HG02973 (cell line): ENCODE data around the gene SHC3.

ENCODE experiments used
- ATAC-seq: cut with Tn5 transposase; IDR thresholded peaks from one replicate; pipeline ENCODE4 v1.9.1; 2021; ENCODE audit warnings: moderate library complexity; ENCODE audit not compliant: unreplicated experiment

Gene SHC3

DNA sequence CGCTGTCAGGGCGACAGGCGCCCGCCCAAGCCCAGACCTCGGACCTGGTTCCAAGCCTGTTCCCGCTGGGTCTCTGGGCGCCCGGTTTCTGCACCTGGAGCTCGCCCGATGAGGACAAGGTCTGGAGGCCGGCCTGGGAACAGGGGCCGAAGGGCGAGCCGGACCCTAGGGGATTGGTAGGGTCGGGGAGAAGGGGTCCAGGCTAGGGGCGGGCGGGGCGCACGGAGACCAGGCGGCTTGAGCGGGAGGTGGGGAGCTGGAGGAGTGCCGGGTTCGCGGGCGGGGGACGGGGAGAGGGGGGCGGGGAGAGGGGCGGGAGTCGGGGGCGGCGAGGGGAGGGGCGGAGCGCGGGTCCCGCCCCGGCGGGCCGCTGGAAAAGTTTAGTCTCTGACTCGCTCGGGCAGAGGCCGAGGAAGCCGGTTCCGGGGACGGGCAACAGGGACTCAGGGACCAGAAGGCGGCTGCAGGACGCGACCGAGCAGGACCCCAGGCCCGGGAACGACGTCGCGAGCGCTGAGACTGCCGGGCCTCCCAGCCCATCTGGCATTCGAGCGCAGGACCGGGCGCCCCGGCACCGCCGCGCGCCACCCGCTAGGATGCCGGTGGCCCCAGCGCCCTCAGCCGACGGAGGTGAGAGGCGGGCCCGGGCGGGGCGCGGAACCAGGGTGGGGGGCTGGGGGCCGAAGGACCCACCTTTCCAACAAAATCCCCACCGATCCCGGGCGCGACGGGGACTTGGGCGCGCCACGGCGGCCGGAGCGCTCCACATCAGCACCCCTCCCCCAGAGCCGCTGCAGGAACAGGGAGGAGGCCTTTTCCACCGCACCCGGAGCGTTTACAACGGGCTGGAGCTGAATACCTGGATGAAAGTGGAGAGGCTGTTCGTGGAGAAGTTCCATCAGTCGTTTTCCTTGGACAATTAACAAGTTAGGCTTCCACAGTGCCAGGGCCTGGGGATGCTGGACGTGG, 187.3 kb downstream of the SHC3 start, which contains the start of gene S1PR3:
Gene S1PR3, plus strand, starts transcription at position 403 of the 969 bp plus-strand sequence. CDS start 9,733 bp downstream, outside the sequence.
- no peak for ATAC-seq

DNA sequence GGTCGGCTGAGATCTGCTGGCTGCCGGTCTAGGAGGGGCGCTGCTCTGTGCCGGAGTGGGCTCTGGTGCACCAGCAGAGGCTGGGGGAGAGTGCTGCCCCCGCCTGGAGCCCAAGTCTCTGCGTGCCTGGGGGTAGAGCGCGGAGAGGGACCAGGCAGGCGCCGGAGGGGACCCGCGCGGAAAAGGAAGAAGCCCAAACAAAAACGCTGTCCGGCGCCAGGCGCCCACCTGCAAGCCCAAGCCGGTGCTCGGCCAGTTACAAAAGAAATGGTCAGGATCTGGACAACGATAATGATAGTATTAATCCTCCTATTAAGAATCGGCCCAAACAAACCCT, 187.9 kb downstream of the SHC3 start:
- ATAC-seq = no peak

DNA sequence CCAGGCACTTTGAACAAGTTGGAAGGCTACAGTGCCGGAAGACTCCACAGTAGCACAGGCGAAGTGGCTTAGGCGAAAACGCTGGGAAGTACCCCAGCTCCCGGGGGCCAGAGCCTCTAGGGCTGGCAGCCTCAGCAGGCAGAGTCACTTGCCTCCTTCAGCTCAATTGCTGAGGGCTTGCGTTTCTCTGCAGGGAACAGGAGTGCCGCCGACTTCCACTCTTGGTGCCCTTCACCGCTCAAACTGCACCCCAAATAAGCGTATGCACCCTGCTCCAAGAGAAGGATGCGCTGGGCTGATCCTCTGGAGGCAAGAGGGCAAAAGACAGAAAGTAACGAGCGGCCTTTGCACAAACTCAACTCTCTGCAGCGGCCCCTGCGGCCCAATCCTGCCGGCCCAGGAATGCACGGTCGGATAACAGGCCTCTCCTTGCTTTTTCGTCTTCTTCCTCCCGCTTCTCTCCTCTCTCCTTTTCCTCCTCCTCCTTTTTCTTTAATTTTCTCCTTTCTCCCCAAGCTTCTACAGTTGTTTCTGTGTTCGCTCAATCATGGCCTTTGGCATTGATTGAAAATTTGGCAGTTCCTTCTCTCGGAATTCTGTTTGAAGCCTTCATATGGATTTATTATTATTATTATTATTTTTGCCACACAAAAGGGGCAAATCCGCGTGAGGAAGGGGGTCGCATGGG, 188.4 kb downstream of the SHC3 start:
- no peak for ATAC-seq

DNA sequence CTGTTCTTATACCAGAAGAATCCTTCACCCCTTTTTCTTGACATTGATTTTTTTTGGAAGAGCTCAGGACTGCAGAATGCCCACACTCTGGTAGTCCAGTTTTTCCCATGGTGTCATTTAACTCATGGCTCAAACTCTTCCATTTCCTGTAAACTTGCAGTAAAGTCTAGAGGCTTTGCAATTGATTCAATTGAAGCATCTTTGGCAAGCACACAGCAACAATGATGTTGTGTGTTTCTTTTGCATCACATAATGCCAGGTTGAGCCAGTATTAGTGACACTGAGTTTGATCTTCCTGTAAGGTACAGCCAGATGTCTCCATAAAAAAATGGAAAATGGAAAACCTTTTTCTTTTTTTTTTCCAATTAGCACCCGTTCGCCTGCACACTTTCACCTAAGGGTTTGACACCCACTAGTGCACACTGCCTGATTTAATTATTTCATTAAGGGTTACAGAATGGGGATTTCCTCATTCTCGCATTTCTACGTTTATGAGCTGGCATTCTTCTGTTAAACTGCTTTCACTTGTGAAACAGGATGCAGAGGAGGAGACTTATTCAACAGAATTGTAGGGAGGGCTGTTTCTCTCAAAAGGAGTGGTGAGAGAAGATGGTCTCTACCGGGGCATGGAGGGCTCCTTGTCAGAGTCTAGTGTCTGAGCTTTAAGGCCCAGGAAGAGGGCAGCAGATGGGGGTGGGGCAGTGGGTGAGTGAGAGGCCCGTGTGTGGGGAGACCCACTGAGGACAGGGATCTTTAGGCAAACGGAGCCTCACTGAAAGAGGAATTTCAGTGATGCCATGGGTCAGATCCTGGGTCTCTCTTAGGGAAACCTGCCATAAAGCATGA, 189.6 kb downstream of the SHC3 start:
- ATAC-seq = no peak

DNA sequence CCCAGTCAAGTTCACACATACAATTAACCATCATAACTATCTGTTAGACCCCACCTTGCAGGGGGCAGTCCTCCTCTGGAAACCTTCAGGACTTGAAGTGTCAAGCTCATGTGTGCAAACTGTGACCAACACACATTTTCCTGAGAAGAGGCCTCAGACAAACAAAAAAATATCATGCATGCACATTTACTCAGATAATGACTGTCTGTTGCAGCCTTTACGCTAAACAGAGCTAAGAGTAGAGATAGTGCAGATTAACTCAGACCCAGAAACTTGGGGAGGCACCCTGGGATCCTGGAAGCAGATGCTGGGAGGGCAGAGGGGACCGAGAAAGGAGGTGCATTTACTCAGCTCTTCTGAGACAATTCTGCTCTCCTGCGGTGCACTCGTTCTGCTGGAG, 191.0 kb downstream of the SHC3 start:
- no peak for ATAC-seq

DNA sequence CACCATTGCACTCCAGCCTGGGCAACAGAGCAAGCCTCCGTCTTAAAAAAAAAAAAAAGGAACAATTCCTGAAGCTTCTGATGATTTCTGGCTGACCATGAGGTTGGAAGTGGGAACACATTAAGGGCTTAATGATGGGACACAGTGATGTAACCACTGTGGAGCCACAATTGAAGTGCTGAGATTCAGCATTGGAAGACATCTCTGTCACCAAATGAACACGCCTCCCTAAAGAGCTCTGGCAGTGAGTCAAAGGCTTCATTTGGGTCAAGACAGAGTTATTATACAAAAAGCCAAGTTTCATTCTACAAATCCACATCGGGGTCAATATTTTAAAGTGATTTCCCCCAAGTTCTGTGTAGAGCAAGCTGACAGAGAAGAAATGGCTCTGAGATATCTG, 191.8 kb downstream of the SHC3 start:
- no peak for ATAC-seq

DNA sequence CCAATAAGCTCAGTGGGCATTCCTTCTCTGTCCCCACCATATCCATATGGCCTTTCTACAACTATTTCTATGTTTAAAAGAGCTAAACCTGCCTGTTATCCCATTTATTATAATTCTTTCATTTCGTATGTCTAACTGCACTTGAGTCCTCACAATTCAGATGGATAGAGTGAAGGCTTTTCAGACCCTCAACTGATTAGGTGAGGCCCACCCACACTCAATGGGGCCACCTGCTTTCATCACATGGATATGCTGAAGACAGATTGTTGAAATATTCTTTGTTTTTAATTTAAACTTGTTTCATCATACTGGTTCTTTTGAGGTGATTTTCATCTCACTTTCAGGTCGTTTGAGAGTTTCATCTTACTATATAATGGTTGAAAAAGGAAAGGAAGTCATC, 193.0 kb downstream of the SHC3 start:
- no peak for ATAC-seq

DNA sequence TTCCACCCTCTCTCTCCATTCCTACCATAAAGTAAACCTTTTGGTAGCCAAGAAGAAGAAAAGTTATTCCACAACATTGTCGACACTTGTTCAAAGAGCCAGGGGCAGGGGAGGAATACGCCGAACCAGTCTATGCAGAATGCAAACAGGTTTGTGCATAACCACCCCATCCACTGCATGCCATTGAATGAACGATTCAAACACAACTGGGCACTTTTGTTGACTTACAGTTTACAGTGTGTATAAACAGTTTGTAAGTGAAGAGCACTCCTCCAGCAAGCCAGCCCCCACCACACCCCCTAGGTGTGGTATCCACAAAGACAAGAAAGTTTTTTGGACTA, 194.1 kb downstream of the SHC3 start:
- ATAC-seq = no peak

DNA sequence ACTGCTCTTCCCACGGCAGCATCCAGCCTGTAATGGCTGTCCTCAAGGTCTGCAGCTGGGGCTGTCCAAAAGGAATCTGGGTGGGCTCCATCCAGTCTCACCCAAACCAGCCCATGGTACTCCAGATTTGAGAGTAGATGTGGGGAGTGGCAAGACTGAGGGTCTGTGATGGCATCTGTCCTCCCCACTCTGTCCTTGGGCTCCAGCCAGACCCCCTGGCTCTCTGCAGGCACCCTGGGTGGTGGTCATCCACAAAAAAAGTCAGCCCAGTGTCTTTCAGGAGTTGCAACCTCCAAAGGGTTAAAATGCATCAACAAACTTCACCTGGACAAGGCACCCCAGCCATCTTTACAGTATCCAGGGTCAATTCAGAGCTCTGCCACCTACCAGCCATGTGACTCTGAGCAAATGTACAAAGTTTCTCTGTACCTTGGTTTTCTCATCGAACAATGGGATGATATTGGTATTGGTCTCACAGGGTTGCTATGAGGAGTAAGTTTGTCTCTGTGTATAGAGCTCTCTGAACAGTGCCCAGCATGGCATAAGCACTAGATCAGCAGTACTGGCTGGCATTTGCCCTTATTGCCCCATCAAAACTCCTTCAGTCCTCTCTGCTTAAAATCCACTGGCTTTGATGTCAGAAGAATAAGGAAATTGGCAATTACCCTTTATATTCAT, 194.6 kb downstream of the SHC3 start:
- no peak for ATAC-seq

DNA sequence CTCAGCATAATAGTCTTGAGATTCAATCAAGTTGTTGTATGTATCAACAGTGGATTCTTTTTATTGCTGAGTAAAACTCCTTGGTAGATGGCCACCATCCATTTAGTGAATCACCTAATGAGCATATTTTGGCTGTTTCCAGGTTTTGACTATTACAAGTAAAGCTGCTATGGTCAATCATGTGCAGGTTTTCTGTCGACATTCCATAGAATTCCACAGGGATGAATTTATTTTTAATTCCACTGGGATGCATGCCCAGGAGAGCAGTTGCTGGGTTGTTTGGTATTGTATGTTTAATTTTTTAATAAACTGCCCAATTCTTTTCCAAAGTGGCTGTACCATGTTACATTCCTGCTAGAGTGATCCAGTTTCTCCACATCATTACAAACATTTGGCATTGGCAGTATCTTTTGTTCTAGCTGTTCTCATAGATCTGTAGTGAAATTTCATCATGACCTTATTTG, 197.8 kb downstream of the SHC3 start:
- ATAC-seq = no peak

DNA sequence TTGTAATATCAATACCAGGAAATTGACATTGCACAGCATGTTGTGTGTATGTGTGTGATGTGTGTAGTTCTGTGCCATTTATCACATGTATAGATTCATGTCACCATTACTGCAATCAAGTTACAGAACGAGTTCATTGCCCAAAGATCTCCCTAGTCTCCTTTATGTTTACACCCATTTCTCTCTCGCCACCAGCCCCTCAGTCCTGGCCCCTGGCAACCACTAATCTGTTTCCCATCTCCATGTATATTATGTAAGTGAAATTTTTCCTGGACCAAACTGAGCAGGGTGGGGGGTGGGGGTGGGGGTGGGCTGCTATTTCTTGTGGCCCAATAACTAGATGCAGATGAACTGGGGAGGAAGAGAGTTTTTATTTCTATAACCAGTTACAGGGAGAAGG, 198.8 kb downstream of the SHC3 start:
- ATAC-seq = no peak

DNA sequence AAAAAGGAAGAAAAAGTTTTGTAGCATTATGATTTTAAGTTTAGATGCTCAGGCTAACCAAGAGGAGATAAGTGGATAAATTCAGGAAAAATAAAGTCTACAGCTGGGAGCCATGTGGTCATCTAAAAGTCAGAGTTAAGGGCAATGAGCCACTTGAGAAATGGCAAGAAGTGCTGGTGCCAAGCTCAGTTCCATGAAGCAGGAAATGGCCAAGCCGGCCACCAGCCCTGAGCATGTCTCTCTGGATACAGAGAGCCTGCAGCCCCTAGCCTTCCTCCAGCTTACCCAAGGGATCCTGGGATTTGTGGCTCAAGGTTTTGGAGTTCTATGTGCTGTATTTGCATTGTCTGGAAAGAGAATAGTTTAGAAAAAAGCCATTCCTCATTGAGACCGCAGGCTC, 199.6 kb downstream of the SHC3 start:
- no peak for ATAC-seq

DNA sequence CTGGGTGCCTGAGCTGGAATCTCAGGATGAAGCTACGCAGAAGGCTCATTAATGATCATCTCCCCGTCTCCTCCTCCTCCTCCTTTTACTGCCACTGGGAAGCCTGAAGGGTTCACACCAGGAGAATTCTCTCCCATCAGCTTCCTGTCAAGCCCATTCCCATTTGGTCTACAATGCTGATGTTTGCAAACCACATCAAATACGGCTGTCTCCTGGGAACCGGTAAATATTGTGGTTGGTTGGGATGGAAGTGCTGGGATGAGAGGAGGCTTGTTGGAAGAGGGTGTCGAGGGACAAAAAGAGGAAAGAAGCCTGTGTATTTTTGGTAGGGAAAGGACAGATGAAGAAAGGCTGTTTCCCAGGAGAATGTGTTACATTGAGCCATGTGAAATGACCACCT, 200.6 kb downstream of the SHC3 start:
- no peak for ATAC-seq

DNA sequence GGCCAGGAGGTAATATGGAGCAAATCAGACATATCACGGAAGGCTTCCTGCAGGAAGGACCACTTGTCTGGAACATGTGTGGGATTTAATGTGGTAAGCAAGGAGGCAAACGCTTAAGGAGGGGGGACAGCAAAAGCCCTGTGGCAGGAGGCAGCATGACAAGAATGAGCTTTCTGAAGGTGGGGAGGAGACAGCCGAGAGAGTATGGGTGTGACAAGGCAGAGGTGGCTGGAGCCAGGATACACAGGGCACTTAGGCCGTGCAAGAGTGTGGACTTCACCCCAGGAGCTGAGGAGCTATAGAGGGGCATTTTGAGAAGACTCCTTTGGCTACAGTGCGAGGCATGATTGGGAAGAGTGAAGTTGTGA, 201.7 kb downstream of the SHC3 start:
- no peak for ATAC-seq

DNA sequence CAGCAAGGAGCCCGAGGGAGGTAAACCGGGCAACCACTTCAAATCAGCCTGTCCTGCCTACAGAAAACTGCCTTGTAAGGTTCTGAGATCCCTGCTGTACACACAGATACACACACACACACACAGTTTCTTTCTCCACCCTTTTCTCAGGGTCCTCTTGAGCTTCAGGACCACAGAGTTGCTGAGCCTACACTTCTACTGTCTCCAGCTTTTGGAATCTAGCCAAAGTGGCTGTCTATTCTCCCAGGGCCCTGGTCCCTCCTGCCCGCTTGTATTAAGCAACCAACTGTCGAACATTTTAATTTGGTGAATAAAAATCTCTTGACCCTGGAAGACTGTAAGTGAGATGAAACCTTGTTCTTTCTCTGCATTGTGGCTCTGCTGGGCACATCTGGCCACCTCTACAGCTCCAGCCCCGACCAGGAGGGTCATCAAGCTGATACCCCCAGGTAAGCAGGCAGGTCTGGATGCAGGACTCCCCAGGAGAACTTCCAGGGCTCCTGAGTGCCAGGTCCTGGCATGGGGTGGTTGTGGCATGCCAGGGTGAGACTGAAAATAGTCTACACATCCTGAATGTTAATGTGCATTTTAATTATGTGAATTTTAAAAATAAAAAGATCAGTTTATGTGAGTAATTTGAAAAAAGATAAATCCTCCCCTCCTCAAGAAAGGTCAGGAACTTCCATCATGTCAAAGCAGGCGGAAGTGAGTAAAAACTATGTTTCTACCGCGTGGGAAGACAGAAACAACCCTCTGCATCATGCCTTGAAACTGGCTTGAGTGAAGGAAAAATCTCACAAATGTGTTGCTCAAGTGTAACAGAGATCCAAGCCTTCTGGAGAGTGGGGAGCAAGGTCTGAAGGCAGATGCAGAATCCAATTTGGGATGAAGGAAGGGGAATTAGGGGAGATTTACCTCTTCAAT, 202.4 kb downstream of the SHC3 start:
- no peak for ATAC-seq

DNA sequence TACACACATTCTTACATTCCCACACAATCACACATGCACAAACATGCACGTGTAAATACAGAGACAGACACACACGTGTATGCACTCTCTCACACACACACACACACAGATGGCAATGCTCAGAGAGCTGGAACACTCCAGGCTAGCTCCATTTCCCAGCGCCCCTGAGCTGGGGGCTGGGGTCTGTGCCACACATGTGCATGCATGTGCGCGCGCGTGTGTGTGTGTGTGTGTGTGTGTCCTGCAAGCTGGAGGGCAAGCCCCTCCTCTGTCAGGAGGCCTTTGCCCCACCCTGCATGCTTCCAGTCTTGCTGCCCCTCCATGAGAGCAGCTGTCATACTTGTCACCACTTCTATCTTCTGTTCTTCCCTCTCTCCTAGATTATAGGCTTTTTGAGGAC, 204.0 kb downstream of the SHC3 start:
- ATAC-seq = no peak

DNA sequence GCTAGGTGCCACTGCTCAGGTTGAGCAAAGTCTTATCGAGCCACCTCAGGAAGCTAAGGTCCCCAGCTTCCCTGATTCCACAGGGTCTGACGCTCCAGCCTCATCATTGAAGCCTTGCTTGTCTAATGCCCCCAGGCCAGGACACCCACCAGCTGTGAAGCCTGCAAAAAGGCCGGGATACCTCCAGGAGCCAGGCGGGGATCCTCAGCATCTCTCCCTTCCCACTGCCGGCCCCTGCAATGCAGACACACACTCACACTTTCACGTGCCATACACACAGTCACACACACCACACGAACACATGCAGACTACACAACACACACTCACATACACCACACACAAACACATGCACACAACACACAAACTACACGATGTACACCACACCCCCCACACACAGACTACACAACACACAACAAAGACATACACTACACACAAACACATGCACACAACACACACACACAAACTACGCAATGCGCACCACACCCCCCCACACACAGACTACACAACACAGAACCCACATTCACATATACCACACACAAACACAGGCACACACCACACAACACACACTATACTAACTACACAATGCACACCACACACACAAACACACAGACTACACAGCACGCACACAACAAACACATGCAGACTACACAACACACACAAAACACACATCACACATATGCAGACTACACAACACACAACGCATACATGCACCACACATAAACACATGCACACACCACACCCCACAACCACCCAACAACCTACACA, 205.2 kb downstream of the SHC3 start:
- ATAC-seq = no peak

DNA sequence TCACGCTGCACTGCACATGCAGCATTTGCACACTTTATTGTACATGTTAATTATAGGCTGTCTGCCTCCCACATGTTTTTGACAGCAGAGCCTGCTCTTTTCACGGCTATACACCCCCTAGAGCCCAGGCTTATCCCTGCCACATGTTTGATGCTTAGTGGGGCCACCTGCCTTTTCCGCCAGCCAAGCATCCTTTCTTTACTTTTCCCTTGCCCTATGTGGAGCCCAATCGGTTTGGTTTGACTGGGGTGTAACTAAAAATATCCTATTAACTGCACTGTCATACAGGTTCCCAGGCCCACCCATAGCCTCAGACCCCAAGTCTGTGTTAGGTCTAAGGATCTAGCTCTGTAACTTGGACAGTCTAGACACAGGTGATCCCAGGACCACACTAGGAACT, 206.2 kb downstream of the SHC3 start:
- ATAC-seq = no peak
